HG02759 (cell line): ENCODE data around the gene CDK5.
A peak's percentile ranks its signal among the peaks of the same experiment; 100 is the strongest.
"Not testable (repeated sequence)": the region's sequence is repeated elsewhere in the genome, so short reads cannot be mapped to it uniquely, and the experiment has no call there.

Experiments used
- ATAC-seq: cut with Tn5 transposase; IDR thresholded peaks from one replicate; pipeline ENCODE4 v1.9.1; 2021; ENCODE audit warnings: mild to moderate bottlenecking, moderate library complexity; ENCODE audit not compliant: unreplicated experiment

Gene CDK5

DNA sequence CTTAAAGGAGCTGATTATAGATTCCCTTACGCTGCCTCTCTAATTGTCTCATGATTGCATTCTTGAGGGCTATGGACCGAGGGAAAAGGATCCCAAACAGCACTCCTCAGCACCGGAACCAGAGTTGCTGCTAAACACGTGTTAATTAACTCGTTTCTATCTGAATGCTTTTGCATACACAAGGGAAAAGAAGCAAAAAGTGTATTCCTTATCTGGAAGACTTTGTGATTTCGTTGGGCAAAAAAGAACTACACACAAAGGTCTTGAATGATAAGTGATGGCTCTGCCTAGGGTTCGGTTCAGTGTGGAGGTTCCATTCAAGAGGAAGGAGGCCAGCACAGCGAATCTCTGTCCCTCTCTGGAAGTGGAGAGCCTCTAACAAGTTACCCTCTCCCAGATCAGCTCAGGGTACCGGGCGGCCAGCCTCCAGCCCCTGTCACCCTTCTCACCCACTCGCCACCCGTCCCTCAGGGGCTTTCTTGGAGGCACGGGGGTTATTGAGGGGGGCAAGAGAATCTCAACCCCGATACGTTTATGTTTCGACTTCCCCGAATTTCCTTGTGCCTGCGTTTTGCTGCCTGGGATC, 1.2 kb upstream of the CDK5 start:
- ATAC-seq: no peak

DNA sequence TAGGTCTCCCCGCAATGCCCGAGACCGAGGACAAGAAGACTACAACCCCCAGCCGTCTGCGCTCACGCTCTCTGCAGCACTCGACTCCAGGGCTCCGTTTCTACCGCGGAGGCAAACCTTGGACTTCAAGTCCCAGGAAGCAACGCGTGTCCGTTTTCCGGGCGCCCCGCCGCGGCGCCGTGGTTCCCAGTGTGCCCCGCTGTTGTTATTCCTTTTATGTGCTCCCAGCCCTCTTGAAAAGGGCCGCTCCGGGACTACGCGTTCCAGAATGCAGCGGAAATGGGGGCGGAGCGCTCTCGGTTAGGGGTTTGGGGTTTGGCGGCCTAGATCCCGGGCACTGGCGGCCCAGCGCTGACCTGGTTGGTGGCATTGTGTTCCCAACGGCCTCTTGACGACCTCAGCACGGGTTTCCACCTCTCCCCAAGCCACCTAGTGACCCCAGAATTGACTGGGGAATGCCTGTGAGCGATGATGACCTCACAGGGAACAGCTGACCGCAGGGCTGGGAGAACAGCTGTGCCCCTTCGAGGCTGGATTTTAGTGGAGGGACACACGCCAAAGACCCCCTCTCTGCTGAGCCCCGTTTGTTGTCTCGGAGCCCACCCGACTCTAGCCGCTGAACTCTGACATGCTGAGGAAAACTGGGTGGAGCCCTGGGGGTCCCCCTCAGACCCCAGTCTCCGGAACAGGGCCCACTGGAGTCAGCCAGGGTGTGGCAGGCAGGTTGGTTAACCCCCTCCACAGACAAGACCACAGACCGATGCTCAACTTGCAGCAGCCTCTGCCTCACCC, 488 bp upstream of the CDK5 start:
- peak; percentile 85 for ATAC-seq

DNA sequence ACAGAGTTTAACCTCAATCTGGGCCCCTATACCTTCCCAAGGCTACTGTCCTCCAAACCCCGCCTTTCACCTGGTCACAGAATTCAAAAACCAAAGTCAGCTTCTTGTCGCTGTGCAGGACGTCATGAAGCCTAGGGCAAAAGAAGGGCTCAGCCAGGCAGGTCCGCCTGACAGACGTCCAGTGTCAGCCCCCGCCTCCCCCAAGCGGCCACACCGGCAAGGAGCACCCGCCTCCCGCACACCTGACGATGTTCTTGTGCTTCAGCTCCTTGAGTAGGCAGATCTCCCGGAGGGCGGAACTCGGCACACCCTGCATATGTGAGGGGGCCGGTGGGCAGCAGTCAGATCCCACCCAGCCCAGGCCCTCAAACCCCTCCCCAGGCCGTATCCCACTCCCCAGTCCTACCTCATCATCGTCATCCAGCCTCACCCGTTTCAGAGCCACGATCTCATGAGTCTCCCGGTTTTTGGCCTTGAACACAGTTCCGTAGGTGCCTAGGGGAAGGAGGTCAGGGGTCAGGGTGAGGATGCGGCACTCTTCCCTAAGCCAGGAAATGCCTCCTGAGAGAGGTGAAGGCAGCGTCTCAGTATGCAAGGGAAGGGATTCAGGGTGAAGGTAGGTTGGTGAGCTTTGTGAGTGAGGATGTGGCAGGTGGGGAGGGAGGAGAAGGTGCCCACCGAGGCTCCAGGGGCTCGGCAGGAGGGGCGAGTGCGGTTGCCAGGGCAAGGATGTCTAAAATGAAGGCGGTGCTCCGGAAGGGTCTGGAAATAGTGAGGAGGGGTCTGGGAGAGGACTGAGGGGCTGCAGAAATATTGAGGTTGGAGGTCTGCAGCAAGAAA, 811 bp downstream of the CDK5 start:
- no peak for ATAC-seq

DNA sequence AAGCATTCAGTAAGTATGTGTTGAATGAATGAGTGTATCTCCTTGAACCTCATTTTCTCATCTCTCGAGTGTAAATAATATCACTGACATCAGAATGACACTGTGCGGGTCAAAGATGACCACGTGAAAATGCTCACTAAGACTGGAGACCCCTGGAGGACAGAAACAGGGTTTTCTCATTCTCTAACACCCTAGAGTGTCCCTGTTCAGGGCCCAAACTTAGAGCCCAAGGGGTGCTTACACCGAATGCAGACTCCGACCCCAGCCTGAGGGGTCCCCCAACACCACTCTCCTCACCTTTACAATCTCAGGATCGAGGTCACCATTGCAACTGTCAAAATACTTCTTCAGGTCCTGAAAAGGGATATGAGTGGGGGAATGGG, 1.4 kb downstream of the CDK5 start:
- ATAC-seq: no peak

DNA sequence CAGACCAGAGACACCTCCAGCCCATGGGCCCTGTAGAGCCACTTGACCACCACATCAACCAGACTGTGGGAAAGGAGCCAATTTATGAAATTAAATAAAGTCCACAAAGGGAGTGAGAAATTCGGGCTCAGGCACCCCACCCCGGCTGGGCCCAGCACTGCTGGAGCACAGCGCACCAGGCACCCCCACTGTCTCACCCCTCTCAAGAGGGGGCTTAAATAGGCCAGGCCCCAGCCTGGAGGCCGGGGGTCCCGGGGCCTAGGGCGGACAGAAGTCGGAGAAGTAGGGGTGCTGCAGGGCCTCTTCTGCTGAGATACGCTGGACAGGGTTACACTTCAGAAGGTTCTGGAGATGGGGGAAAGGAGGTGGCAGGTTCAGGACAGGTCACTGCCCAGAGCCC, 3.9 kb downstream of the CDK5 start:
- ATAC-seq: no peak

DNA sequence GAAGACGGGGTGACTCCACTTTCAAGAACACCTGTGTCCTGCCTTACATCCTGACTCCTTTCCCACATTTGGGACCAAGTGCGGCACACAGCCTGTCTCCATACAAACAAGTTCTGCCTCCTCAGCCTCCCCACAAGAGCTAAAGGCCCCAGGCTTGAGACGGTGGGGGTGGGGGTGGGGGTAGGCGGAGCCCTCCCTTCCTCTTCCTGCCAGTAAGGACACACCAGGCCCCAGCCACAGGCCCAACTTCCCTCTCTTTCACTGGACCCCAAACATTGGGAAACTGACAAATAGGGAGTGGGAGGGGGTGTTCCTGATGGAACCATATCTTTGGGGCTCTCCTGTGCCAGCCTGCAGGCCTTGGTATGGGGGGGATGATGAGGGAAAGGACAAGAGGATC, 4.6 kb downstream of the CDK5 start:
- no peak for ATAC-seq

DNA sequence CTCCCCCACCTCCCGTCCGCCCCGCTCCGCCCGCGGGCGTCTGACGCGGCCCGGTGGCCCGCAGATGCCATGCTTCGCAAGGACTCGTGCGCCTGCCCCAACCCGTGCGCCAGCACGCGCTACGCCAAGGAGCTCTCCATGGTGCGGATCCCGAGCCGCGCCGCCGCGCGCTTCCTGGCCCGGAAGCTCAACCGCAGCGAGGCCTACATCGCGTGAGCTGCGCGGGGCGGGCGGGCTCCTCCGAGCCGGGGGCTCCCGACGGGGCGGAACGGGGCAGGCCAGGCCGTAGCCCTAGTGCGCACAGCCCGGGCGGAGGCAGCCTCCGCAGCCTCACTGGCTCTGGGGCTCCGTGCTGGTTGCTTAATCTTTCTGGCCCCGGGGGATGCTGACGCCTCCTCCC, 6.6 kb downstream of the CDK5 start:
- no peak for ATAC-seq

DNA sequence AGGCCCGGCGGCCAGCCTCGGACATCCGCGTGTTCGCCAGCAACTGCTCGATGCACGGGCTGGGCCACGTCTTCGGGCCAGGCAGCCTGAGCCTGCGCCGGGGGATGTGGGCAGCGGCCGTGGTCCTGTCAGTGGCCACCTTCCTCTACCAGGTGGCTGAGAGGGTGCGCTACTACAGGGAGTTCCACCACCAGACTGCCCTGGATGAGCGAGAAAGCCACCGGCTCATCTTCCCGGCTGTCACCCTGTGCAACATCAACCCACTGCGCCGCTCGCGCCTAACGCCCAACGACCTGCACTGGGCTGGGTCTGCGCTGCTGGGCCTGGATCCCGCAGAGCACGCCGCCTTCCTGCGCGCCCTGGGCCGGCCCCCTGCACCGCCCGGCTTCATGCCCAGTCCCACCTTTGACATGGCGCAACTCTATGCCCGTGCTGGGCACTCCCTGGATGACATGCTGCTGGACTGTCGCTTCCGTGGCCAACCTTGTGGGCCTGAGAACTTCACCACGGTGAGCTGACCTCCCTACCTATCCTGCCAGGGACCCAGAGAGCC, 8.7 kb downstream of the CDK5 start:
- no peak for ATAC-seq

DNA sequence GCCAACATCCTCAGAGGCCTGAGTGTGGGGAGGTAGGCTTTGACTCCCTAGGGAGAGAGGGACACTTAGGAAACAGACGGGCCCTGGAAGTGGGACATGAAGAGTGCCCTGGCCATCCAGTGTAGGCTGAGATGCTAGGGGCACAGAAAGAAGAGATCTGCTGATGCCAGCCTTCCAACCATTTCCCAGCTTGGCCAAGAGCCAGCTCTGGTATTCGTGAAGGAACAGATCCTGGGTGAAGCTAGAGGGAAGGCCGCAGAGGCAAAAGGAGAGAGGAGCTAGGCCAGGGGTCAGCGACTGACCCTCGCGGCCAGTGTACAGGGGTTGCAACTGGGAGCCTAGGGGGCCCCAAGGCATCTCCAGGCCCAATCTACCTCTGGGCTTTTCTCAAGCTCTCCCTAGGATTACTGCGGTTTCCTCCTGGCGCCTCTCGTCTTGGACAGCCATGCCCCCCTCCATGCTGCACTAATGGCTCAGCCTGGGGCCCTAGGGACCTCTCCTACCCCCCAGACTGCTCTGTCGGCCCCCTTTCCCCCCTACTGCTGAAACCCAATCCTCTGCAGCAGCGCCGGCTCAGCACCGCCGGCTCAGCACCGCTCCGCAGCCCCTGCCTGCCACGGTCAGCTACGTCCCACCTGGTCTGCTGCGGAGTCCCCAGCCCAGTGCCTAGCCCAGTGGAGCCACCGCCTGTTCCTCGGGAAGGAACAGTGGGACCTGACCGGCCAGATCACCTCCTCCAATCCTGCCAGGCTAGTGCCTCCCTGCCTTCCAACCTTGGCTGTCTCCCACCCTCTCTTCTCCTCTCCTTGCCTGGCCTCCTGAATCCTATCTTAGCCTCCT, 9.5 kb downstream of the CDK5 start, which contains the start of gene ASIC3:
Gene ASIC3 (plus strand): TSS at position 556 of the 840 bp plus-strand sequence. CDS start 355 bp downstream, outside the sequence.
- no peak for ATAC-seq

DNA sequence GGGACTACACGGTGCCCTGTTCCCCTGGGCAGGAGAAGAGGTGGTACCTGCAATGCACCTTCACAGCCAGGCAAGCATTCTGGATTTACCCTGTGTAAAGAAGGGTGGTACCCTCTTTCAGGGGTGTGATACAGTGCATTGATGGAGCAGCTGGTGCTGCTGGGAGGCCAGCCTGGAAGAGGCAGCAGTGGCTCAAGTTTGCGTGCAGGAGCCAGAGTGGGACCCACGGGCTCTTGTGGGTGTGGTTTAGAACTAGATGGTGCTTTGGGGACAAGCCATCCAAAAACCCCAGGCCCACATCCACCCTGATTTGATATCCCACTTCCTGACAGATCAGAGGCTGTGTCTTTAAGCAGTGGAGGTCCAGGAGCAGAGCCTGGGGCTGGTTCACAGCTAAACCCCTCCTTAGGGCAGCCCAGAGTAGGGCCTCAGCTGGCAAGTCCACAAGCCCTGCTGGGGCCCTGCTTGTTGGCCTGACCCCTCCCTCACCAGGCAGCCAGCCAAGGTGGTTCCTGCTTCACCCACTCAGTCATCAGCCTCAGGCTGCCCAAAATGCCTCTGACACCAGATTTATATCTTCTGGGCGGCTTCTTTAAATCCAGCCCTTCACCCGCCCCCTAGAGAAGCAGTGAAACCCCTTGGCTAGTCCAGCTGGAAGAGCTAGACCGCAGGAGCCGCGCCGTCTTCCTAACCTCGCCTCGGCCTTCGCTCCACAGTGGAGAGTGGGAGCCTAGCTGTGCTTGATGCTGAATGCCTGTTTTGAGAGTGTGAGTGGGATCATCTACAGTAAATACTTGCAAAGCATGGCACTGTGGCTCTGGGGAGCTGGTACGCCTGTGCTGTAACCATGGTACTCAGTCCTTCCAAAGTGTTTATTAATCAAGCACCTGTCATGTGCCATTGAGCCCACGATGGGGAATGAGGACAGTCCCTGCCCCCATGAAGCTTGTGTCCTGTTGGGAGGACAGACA, 10.8 kb downstream of the CDK5 start:
- ATAC-seq: no peak

DNA sequence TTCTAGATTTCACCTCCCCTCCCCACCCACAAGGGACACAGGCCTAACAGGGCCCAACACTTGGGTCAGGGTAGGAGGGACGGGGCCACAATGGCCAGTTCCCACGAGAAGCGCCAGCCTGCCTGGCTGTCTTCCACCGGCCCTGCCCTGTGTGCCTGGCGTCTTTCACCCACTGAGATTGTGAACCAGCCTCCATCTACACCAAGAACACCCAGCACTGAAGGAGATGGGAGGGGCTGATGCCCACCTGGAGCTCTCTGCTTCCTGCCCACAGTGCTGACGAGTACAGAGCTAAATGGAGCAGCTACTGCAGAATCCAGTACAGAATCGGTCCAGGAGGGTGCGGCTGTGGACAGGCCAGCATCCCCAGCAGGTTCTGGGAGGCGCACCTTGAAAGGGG, 11.7 kb downstream of the CDK5 start:
- ATAC-seq: no peak

DNA sequence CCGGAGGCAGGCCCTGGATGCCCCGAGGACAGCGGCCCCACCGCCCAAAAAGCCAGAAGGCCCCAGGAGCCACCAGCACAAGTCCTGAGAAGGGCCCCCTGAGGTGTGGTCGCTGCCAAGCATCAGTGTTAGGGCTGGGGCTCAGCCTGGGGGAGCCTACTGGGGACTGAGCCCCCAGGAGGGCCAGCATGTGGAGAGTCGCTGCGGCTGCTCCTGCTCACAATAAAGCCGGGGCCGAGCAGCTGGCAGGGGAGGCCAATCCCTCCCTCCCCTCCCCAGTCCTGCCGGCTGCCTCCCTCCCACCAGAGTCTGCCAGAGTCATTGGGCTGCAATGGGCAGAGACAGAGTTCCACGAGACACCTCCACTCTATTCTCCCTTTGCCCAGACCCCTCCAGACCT, 12.4 kb downstream of the CDK5 start:
- no peak for ATAC-seq

DNA sequence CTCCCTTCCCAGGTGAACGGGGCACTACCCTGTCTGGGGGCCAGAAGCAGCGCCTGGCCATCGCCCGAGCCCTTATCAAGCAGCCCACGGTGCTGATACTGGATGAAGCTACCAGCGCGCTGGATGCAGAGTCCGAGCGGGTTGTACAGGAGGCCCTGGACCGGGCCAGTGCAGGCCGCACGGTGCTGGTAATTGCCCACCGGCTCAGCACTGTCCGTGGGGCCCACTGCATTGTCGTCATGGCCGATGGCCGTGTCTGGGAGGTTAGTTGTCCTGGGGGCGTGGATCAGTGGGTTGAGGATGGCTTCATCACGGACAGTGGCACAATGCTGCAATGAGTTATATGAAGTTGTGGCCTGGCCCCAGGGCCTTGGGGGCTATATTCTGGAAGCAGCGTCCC, 13.7 kb downstream of the CDK5 start:
- no peak for ATAC-seq

DNA sequence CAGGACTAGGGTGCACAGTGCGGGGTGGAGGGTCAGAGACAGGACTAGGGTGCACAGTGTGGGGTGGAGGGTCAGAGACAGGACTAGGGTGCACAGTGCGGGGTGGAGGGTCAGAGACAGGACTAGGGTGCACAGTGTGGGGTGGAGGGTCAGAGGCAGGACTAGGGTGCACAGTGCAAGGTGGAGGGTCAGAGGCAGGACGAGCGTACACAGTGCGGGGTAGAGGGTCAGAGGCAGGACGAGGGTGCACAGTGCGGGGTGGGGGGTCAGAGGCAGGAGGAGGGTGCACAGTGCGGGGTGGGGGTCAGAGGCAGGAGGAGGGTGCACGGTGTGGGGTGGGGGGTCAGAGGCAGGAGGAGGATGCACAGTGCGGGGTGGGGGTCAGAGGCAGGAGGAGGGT, 14.2 kb downstream of the CDK5 start:
- ATAC-seq: not testable (repeated sequence)

DNA sequence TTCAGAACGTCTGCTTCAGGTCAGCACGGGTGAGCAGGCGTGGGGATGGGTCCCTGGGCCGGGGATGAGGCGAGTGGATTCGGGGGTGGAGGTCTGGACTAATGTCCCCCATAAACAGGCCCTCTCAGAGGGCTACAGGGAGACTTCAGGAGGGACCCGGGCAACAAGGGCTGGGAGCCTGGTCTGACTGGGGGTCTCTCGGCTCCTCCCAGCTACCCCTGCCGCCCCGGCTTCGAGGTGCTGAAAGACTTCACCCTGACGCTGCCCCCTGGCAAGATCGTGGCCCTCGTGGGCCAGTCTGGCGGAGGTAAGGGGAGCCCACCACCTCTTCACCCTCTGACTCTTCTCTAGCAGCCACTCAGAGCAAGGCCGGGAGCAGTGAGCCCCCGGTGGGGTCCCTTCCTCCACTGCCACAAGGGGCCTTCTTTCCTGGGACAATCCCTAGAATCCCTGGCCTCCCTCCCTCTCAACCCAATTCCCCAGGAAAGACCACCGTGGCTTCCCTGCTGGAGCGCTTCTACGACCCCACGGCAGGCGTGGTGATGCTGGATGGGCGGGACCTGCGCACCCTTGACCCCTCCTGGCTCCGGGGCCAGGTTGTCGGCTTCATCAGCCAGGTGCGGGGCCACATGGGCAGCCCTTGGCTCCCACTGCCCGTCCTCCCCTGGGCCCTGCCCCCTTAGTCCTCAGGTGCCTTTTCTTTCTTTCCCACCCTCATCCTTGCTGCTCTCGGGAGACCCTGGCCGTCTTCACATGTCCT, 16.9 kb downstream of the CDK5 start:
- ATAC-seq: no peak

DNA sequence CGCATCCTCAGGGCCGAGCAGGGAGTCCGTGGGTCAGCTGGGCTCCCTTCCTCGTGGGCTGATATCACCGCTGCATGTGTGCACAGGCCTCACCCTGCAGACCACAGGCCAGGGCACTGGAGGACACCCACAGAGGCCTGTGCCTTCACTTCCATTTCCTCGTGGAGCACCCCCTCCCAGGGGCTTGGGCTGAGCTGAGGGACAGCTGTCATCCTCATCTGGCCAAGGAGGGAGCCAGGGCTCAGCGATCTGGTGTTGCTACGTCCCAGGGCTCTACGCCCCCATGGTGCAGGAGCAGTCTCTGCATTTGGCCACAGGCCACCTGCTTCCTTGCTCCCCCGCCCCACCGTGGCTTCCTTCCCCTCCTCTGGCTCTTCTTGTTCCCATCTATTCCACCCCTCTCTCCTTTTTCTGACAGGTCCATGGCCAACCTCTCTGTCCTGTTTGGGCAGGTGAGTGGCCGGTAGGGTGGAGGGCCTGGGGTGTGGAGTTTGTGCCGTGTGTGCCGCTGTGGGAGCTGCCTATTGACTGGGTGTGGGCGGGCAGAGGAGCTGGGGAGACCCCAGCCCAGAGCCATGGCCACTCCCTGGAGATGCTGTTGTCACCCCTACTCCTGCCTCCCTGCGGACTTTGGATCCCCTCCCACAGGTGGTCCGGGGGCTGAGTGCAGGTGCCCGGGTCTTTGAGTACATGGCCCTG, 17.7 kb downstream of the CDK5 start:
- ATAC-seq: no peak

DNA sequence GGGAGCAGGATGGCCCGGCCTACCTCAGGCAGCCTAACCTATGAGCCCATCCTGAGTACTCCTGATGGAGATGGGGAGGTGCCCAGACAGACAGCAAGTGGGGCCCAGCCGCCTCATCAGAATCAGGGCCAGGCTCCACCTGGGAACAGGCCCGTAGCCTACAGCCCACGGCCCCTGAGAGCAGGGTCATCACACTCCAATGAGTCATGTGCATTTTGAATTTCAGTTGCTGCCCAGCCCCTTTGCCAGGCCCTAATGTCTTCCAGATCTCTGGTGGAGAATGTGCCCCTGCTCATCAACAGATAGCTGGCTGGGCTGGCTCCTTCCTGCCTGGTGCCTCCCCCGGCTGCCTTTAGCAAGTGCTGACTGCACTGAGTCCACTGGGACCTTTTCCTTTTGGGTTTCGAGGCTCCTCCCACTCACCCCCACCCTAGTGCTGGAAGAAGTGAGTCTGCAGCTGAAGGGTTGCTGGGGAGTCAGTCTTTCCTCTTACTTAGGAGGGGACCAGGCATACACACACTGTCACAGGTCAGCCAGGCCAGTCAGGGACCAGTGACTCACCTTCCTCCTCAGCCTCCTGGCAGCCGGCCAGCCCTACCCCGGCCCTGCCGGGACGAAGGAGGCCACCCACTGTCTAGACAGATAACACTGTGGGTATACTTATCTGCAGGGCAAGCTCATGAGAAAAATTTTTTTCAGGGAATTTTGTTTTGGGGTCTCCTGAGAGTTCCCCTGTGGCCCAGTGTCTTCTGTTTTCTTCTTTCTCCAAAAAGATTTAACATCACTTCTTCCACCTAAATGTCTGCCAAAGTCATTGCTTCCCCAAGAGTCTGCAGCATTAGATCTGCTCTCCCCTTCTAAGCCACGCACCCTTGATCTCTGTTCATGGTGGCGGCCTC, 18.5 kb downstream of the CDK5 start:
- peak; percentile 59 for ATAC-seq
